HG02885 (cell line): Measurements from ENCODE around the gene RASD2.

Experiments used
- ATAC-seq: cut with Tn5 transposase; IDR thresholded peaks from one replicate; pipeline ENCODE4 v1.9.1; 2021; ENCODE audit warnings: mild to moderate bottlenecking; ENCODE audit not compliant: unreplicated experiment, poor library complexity

The RASD2 gene

GRCh38 chr22:35517769-35518530 lies 22.7 kb upstream of the RASD2 start:
- ATAC-seq = no peak

GRCh38 chr22:35518811-35519210 lies 21.8 kb upstream of the RASD2 start:
- no peak for ATAC-seq

DNA sequence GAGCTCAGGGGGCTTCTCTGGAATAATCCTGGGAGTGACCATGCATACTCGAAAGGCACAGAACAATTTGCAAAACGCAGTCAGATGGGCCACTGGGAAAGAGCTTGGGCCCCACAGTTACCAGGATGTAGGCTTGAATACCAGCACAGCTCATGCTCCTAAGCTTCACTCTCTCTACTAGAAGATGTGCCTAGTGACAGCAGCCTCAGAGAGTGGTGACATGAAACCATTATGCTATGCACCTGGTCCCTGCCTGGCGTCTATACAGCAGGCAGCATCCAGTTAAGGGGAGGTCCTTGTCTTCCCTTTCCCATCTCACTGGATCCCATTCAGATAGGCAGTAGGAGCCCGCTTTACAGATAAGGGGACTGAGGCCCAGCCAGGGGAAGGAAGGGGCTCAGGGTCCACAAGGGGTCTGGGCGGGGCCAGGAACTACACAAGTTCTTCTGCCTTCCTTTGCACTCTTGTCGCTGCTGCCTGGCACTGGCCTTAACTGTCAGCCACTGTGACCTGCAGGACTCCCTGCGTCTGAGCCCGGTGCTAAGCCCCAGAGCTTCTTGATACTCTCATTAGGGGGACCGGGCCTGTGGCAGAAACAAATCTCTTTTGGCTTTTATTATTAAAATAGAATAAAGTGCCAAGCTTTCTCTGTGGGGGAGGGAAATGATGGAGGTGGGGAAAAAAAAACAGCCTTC lies 21.2 kb upstream of the RASD2 start:
- no peak for ATAC-seq

DNA sequence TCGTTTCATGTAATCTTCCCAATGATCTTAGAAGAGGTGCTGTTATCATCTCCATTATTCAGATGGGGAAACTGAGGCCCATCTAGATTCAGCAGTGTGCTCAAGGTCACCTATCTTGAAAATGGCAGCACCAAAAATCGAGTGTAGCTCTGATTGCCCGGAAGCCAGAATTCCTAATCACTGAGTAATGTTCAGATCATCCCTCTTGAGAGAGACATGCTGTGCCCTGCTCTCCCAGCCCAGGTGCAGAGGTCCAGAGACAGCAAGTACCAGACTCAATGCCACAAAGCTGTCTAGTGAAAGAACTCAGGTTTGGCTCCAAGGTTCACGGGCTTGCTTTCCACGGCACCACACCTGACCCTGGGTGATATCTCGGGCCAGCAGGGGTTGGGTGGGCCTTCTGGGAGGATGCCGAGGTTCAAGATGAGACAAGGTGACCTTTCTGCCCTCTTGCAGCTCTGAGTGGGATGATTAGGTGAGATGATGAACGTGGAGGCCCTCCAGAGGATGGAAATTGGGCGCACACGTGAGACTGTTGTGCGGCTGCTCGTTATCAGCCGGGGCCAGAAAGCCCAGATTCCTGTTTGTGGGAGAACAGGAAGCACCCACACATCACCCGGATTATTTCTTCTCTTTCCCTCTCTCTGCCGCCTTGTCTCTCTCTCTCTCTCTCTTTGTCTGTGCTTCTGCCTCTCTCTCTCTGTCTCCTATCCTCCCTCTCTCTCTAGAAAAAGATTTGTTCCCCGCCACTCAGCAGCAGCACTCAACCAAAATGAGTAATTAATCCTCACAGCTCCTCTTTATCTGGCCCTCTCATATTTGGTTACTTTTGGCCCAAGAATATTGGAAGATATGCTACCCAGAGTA lies 19.0 kb upstream of the RASD2 start:
- ATAC-seq = no peak

DNA sequence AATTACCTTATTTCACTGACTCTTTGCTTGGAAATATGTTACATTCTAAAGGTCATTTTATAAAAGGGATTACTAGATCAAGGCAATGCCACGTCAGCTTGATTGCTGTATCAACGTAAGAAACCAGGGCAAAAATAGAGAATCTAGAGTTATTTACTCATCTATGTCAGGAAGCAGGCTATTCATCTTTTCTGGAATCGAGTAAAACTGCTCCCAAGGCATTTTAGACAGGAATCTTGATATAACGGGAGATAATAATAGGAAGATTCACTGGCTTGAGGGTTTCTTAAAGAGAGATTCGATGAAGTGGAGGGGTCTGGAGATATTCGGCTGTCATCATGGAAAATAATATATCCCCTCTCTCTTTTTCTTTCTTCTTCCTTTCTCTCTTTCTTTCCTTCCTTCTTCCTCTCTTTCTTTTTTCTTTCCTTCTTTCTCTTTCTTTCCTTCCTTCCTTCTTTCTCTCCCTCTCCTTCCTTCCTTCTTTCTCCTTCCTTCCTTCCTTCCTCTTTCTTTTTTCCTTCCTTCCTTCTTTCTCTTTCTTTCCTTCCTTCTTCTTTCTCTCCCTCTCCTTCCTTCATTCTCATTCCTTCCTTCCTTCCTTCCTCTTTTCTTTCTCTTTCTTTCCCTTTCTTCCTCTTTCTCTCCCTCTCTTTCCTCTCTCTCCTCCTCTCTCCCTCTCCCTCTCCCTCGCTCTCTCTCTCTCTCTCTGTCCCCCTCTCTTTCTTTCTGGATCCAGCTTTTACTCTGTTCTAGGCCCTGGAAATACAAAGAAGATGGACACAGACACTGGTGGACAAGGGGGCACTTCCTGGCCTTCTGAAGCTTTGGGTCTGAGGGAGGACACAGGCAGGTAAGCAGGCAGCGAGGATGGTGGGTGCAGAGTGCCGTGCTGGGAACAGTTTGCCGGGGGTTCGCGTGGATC lies 18.1 kb upstream of the RASD2 start:
- ATAC-seq = no peak

GRCh38 chr22:35523167-35523947 lies 17.3 kb upstream of the RASD2 start:
- no peak for ATAC-seq

DNA sequence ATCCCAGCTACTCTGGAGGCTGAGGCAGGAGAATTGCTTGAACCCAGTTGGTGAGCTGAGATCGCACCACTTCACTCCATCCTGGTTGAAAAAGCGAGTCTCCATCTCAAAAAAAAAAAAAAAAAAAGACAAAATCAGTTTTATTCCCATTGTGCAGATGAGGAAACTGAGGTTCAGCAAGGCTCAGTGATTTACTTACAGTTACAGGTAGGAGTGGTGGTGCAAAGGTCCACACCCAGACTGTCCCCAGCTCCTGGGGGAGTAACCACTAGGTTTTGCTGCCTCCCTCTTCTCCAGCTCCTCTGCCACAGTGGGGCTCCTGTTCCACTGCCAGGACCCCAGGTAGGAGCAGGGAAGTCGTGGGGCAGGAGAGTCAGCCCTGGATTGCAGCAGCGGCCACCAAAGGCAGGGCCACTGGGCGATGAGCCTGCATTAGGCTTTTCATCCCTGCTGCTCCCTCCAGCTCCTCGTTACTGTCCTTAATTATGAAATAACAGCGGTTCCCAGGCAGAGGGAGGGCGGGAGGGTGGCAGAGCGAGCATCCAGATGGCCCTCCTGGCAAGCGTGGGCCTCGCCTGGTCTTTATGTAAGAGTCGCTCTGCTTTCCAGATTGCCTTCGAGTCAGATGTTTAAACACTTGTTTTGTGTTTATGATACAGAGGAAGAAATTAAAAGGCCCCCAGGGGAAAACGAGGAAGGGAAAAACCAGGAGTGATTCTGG lies 15.5 kb upstream of the RASD2 start:
- no peak for ATAC-seq

GRCh38 chr22:35525687-35526332 lies 14.8 kb upstream of the RASD2 start:
- ATAC-seq = no peak

GRCh38 chr22:35526333-35526979 lies 14.2 kb upstream of the RASD2 start:
- no peak for ATAC-seq

- ATAC-seq = no peak
Observed at GRCh38 chr22:35528927-35529326, 11.7 kb upstream of the RASD2 start.

GRCh38 chr22:35530700-35531099 lies 9.9 kb upstream of the RASD2 start:
- no peak for ATAC-seq

GRCh38 chr22:35531202-35531601 lies 9.4 kb upstream of the RASD2 start:
- ATAC-seq = no peak

GRCh38 chr22:35531676-35532075 lies 9.0 kb upstream of the RASD2 start:
- ATAC-seq = no peak

GRCh38 chr22:35533365-35534029 lies 7.1 kb upstream of the RASD2 start:
- no peak for ATAC-seq

DNA sequence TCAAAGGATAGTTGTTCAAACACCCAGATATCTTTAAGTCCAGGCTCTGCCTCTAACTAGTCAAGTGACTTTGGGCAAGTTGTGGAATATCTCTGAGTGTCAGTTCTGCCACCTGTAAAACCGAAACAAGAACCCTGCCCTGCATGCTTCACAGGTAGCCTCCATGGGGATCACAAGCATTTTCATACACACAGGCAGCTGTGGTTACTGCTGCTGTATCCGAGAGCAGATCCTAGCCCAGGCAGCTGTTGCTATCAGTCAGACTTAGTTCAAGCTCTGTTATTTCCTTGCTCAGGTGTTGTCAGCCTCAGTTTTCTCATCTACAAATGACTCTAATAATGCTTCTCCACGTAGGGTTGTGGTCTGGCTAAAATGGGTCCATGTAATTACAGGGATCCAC lies 6.5 kb upstream of the RASD2 start:
- ATAC-seq = no peak

DNA sequence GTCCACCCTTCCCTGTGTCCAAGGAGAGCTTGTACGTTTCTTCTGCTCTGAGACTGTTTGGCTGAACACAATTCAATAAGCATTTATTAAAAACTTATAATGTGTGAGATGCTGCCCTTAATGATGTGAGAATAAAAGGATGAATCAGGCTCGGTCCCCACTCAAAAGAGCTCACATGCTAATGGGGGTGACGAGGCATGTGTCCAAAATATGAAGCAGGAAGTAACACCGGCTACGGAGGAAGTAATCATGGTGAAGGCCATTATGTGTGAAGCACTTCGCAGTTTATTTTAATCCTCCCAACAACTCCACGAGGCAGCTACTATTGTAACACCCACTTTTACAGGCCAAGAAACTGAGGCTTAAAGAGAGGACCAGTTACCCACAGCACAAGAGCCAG lies 3.4 kb upstream of the RASD2 start:
- ATAC-seq = no peak

GRCh38 chr22:35538801-35539321 lies 1.8 kb upstream of the RASD2 start:
- ATAC-seq = no peak
